HFF-Myc (cell line): ENCODE data around the gene ZNF883.

Experiments
- DNase-seq: peaks from one replicate; pipeline ENCODE4 v3.0.0-alpha.2; 2011; ENCODE audit warnings: low read depth; ENCODE audit errors: extremely low read depth
- H3K4me3 ChIP-seq: replicated peaks from 2 replicates; pipeline ENCODE4 v1.5.1; 2011; ENCODE audit warnings: low read depth, mild to moderate bottlenecking, control low read depth, low read length
- TF ChIP-seq, protein P1 (sequence below): IDR thresholded peaks from 2 replicates; pipeline ENCODE4 v1.5.1; 2012; ENCODE audit warnings: mild to moderate bottlenecking, low read depth, low read length, control low read depth; ENCODE audit errors: missing control alignments

ZNF883 gene

DNA sequence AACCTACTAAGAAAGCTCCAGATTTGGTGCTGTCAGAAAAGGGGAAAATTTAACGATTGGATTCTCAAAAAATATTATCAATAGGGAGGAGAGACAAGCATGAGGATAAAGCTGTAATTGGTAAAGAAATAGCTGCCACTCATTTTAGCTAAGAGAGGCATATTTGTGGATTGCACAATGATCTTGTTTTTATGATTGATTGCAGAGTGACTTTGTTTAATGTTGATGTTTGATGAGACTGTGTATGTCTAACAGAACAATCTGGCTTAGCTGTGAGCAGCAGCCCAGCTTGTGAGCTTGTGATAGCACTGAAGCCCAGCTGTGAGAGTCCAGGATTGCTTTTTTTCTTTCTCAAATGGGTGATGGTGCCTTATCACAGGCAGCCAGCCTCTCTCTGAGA lies 56.4 kb downstream of the ZNF883 start:
- TF ChIP-seq, protein P1, sequence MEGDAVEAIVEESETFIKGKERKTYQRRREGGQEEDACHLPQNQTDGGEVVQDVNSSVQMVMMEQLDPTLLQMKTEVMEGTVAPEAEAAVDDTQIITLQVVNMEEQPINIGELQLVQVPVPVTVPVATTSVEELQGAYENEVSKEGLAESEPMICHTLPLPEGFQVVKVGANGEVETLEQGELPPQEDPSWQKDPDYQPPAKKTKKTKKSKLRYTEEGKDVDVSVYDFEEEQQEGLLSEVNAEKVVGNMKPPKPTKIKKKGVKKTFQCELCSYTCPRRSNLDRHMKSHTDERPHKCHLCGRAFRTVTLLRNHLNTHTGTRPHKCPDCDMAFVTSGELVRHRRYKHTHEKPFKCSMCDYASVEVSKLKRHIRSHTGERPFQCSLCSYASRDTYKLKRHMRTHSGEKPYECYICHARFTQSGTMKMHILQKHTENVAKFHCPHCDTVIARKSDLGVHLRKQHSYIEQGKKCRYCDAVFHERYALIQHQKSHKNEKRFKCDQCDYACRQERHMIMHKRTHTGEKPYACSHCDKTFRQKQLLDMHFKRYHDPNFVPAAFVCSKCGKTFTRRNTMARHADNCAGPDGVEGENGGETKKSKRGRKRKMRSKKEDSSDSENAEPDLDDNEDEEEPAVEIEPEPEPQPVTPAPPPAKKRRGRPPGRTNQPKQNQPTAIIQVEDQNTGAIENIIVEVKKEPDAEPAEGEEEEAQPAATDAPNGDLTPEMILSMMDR = no peak
- no peak for DNase-seq
- no peak overlapping the region for H3K4me3 ChIP-seq

DNA sequence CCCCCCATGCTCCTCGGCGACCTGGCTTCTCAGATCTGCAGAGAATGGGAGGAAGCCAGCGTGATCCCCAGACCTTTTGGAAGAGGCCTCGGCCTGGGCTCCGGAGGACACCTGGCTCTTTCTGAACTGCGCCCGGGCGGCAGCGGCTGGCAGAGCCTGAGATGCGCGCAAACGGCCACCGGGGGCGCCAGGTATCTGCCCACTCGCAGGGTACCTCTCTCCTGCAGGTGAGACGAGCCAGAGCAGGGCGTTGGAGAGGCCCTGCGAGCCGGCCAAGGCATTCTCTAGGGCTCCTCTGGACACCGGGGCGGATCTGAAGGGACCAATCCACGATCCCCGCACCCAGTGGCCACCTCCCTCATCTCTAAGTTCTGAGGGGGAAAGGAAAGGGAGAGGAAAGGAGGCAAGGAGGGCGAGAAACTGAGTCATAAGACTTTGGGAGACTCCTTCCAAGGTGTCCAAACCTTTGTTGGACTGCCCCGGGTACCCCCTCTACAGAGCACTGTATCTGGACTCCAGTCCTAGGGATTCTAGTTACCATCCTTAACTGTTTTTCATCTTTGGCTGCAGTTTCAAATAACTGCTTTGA lies 66.3 kb downstream of the ZNF883 start:
- TF ChIP-seq, protein P1 = peak; percentile 34
- DNase-seq = no peak
- H3K4me3 ChIP-seq = no peak overlapping the region

DNA sequence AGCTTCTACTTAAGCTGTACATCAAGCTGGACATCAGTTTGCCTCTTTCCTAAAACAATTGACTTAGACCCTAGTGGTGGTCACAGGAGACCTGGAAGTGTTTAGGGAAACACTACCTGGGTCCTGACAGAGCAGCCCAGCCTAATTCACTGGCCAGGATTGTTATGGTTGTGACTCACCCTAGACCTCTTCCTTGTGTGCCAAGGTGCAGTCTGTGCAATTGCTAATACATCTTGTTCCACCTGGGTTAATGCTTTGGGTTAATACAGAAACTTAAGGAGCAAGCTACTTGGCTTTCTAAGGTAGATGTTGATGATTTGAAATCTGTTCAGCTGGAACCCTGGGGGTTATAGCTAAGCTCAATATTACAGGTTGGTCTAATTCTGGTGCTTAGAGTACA lies 72.6 kb downstream of the ZNF883 start:
- H3K4me3 ChIP-seq = no peak overlapping the region
- DNase-seq = no peak
- TF ChIP-seq, protein P1 = no peak

DNA sequence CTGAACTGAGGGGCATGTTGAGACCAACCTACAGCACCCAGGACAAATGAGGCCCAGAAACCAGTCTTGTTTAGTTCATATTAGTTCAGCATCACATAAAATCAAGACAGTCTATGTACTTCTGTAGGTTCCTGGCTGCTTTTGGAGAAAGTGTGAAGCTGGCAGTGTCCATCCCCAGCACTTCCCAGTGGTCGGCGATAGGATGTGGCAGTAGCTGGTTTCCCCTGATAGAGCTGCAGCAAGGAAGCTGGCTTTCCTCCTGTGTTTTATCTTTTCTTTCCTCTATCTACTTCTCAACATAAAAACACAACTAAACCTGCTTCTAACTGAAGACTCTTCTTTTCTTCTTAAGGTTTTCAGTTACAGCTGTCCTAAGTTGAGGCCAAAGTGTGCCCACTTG lies 78.3 kb downstream of the ZNF883 start:
- DNase-seq = no peak
- TF ChIP-seq, protein P1 = no peak
- no peak overlapping the region for H3K4me3 ChIP-seq

DNA sequence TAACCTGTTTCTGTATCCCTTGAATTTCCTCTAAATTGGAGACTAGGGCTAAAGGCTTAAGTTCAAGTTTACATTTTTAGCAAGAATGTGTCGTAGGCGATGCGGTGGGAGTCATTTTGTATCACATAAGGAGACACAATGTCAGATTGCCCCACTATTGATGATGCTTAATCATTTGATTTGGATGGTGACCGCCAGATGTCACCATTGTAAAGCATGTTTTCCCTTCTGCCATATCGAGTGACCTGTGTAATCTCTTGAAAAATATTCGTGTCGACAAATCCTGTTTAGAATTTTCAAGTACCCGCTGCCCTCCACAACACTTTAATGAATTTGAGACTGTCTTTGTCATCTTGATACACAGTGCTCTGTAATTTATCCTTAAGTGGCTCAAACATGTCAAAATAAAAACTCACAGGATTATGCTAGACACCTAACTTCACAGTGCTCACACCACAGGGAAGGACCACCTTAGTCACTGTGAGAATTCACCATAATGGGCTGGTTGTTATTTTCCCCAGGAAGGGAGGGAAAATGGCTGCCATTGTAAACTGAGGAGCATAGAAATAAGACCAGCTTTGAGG lies 86.8 kb downstream of the ZNF883 start:
- TF ChIP-seq, protein P1 = peak; percentile 19
- peak; percentile 2 for DNase-seq
- H3K4me3 ChIP-seq = no peak overlapping the region

DNA sequence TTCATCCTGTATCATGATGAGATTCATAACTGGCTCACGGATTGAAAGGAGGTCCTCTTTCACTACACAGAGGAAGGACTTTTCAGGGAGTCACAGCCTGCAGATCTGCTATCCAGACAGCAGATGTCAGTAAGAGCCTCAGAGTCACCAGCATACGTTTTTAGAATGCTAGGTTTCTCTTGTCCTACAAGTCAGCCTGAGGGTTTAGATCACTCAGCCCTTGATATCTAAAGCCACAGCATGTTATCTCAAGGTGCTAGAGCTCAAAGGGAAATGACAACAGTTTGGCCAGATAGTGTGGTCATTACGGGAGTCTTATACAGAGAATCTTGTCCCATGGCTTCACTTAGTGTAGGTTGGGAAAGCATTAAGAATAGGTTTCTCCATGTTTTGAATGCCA lies 90.4 kb downstream of the ZNF883 start:
- H3K4me3 ChIP-seq = no peak overlapping the region
- peak; percentile 3 for DNase-seq
- TF ChIP-seq, protein P1 = peak; percentile 45

DNA sequence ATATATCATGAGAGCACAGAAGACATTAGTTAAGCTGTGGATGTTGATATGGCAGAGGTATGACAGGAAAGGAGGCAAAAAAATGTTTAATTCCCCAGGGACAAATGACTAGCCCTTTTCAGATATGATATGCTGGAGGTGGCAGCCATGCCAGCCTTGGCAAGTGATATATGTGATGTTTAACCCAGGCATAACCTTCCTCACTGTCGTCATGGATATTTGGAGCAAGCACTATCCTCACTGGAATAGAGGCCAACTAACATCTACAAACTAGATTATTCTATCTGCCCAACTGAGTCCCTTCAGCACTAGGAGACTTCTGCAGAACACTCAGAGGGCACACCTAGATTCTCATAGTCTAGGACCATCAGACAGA lies 94.0 kb downstream of the ZNF883 start:
- no peak for DNase-seq
- H3K4me3 ChIP-seq = no peak overlapping the region
- TF ChIP-seq, protein P1 = no peak
